Right cardiac atrium (tissue), 5 donors: Measurements from ENCODE around the gene ILDR2. TPM values are rescaled to one million over a fixed set of nuclear protein-coding genes. Genes with fewer than 3 reads are reported as not detected.
A peak's percentile ranks its signal among the peaks of the same experiment; 100 is the strongest.

Source experiments
- ATAC-seq, 2 donors: fragments of 200-7000 bp; cut with Tn5 transposase; one replicate each; pipeline versions ENCODE4 v1.8.0 to v1.9.1; 2020; ENCODE audit warnings: moderate library complexity in 2 of 2, mild to moderate bottlenecking in 1 of 2
- DNase-seq, 3 donors: peaks; one replicate each; pipeline ENCODE4 v3.0.0-alpha.2; 2020
- H3K27ac ChIP-seq: one replicate; pipeline ENCODE4 v1.5.1; 2013; ENCODE audit warnings: mild to moderate bottlenecking, low read length, control low read depth, moderate library complexity
- H3K27me3 ChIP-seq: one replicate; pipeline ENCODE4 v1.6.1; 2013; ENCODE audit not compliant: control insufficient read depth, insufficient read depth
- H3K4me1 ChIP-seq: one replicate; pipeline ENCODE4 v1.6.1; 2013; ENCODE audit warnings: low read length; ENCODE audit not compliant: control insufficient read depth, insufficient read depth
- H3K4me3 ChIP-seq: one replicate; pipeline ENCODE4 v1.5.1; 2013; ENCODE audit warnings: low read length, control low read depth
- H3K9me3 ChIP-seq: one replicate; pipeline ENCODE4 v1.6.1; 2013; ENCODE audit warnings: low read length; ENCODE audit not compliant: control insufficient read depth
- WGBS: extraction: QIAGEN DNeasy Blood & Tissue Kit; methylation state at CpG from one replicate; pipeline ENCODE4 v1.1.7; 2013; 5-methylcytosine and 5-hydroxymethylcytosine counted together
- intact Hi-C, 4 donors: fragments of 100-400 bp; cut with DNase I; formaldehyde crosslinking; loops; one replicate each; pipeline versions ENCODE4 v1.11.0 to v1.14.0; 2022 to 2023
- polyA plus RNA-seq: library from polyadenylated mRNA; stranded (reverse); fragments of 200-250 nt; gene quantifications from one replicate; pipeline ENCODE4 v1.2.3, GENCODE V29; 2013
- total RNA-seq, 4 donors: library from RNA; stranded (reverse); fragmentation: NEBNext Ultra II Directional; extraction: Animal tissue kit (Norgen Biotek cat#: 25700); gene quantifications; one replicate each; pipeline ENCODE4 v1.2.1, GENCODE V29; 2021
- donor health status: healthy with polysubstance abuse.
- donor health status: DM: no; HTN: yes; CAD: no.
- donor health status: DM: no; HTN: no; CAD: no.
- donor health status: DM: no; HTN: yes; CAD: no; lungs with severe emphysema.
- donor health status: DM: yes; HTN: yes; CAD: no.

Gene ILDR2
- total and polyA plus RNA-seq, 5 donors, result 0.95 to 13.7 (median 3.4) TPM

- ATAC-seq (no peak), DNase-seq (no peak)
- Histone ChIP-seq H3K9me3 (no peaks in the 10 kb centered on the region), H3K27ac (no peak overlapping the region), H3K27me3 (no peaks in the 10 kb centered on the region), H3K4me1 (no peaks in the 10 kb centered on the region), H3K4me3 (no peak overlapping the region)
- 88% methylated on average over 5 of the region's 5 CpGs for WGBS
- intact Hi-C loops, result no loop called here
Observed at GRCh38 chr1:166969074-166969677, 6.2 kb downstream of the ILDR2 start.

- Histone ChIP-seq H3K4me1 (no peaks in the 10 kb centered on the region), H3K27ac (no peak overlapping the region), H3K4me3 (no peak overlapping the region), H3K27me3 (no peaks in the 10 kb centered on the region), H3K9me3 (no peaks in the 10 kb centered on the region)
- 90% methylated on average over 1 of the region's 1 CpG for WGBS
- DNase-seq, result no peak
- intact Hi-C loops, result no loop called here
- ATAC-seq, result no peak
Observed at GRCh38 chr1:166960858-166961474, 14.4 kb downstream of the ILDR2 start.

GRCh38 chr1:166956872-166957271 is 18.5 kb downstream of the ILDR2 start:
- no peak for DNase-seq
- no peak for ATAC-seq
- WGBS, result 92% methylated on average over 2 of the region's 2 CpGs
- Histone ChIP-seq H3K4me1 (no peaks in the 10 kb centered on the region), H3K27ac (no peak overlapping the region), H3K27me3 (no peaks in the 10 kb centered on the region), H3K9me3 (no peaks in the 10 kb centered on the region), H3K4me3 (no peak overlapping the region)
- intact Hi-C loops, result no loop called here

GRCh38 chr1:166956057-166956850 is 19.1 kb downstream of the ILDR2 start:
- no peaks in the 10 kb centered on the region for H3K4me1 ChIP-seq
- no peaks in the 10 kb centered on the region for H3K27me3 ChIP-seq
- H3K27ac ChIP-seq, result no peak overlapping the region
- no peaks in the 10 kb centered on the region for H3K9me3 ChIP-seq
- intact Hi-C loops, result no loop called here
- 80% methylated on average over 2 of the region's 2 CpGs for WGBS
- DNase-seq (no peak), ATAC-seq (no peak)
- no peak overlapping the region for H3K4me3 ChIP-seq

- H3K27me3 ChIP-seq, result no peaks in the 10 kb centered on the region
Observed at GRCh38 chr1:166953491-166953890, 21.8 kb downstream of the ILDR2 start.

GRCh38 chr1:166952002-166952746 is 23.2 kb downstream of the ILDR2 start:
- intact Hi-C loops, result no loop called here
- WGBS, result 49% methylated on average over 4 of the region's 4 CpGs
- peak in 1 of 3 donors; percentile 59 for DNase-seq
- no peaks in the 10 kb centered on the region for H3K9me3 ChIP-seq
- H3K4me1 ChIP-seq, result no peaks in the 10 kb centered on the region
- no peak overlapping the region for H3K27ac ChIP-seq
- peak; percentile 59 to 61 for ATAC-seq
- H3K27me3 ChIP-seq, result no peaks in the 10 kb centered on the region
- H3K4me3 ChIP-seq, result no peak overlapping the region

More at GRCh38 chr1:166953491-166953890, 21.8 kb downstream of the ILDR2 start:
- intact Hi-C loops, result no loop called here
- DNase-seq, result no peak
- Histone ChIP-seq H3K4me3 (no peak overlapping the region), H3K4me1 (no peaks in the 10 kb centered on the region), H3K27ac (no peak overlapping the region), H3K9me3 (no peaks in the 10 kb centered on the region)
- ATAC-seq, result no peak

GRCh38 chr1:166951050-166951449 is 24.3 kb downstream of the ILDR2 start:
- 84% methylated on average over 2 of the region's 2 CpGs for WGBS
- no peaks in the 10 kb centered on the region for H3K4me1 ChIP-seq
- no peak overlapping the region for H3K4me3 ChIP-seq
- DNase-seq, result no peak
- no peaks in the 10 kb centered on the region for H3K9me3 ChIP-seq
- ATAC-seq, result no peak
- no peak overlapping the region for H3K27ac ChIP-seq
- intact Hi-C loops, result no loop called here
- H3K27me3 ChIP-seq, result no peaks in the 10 kb centered on the region

- Histone ChIP-seq H3K4me1 (no peaks in the 10 kb centered on the region), H3K27ac (no peak overlapping the region), H3K4me3 (no peak overlapping the region), H3K9me3 (no peaks in the 10 kb centered on the region), H3K27me3 (no peaks in the 10 kb centered on the region)
- ATAC-seq, result no peak
- no peak for DNase-seq
- intact Hi-C loops, result no loop called here
- WGBS, result 79% methylated on average over 2 of the region's 2 CpGs
Observed at GRCh38 chr1:166950156-166950555, 25.2 kb downstream of the ILDR2 start.

GRCh38 chr1:166948856-166949350 is 26.4 kb downstream of the ILDR2 start:
- H3K4me1 ChIP-seq, result no peaks in the 10 kb centered on the region

GRCh38 chr1:166947398-166948043 is 27.8 kb downstream of the ILDR2 start:
- no peaks in the 10 kb centered on the region for H3K4me1 ChIP-seq
- intact Hi-C loops, result no loop called here
- H3K27me3 ChIP-seq, result no peaks in the 10 kb centered on the region
- 6% methylated on average over 44 of the region's 44 CpGs for WGBS
- peak overlapping the region; percentile 23 for H3K4me3 ChIP-seq
- DNase-seq (peak; percentile 44 to 72 (median 71)), ATAC-seq (peak; percentile 74 to 77)
- no peak overlapping the region for H3K27ac ChIP-seq
- H3K9me3 ChIP-seq, result no peaks in the 10 kb centered on the region

More at GRCh38 chr1:166948856-166949350, 26.4 kb downstream of the ILDR2 start:
- no peak overlapping the region for H3K4me3 ChIP-seq
- no peak for ATAC-seq
- DNase-seq, result no peak
- intact Hi-C loops, result no loop called here
- no peak overlapping the region for H3K27ac ChIP-seq
- H3K9me3 ChIP-seq, result no peaks in the 10 kb centered on the region
- H3K27me3 ChIP-seq, result no peaks in the 10 kb centered on the region
- WGBS, result 81% methylated on average over 2 of the region's 2 CpGs
